BJ (cell line): ENCODE results near the gene CCDC18. TPM values are rescaled to one million over a fixed set of nuclear protein-coding genes. Genes with fewer than 3 reads are reported as not detected.

ENCODE experiments used
- CTCF ChIA-PET: fragments of 350-600 bp; formaldehyde crosslinking; extraction: SDS; loops from one replicate; lab custom pipeline; 2021; ENCODE audit warnings: antibody characterized with exemption, inconsistent platforms; lab: Yijun Ruan, JAX
- POLR2A ChIA-PET: fragments of 300-600 bp; sonication (Branson Sonifier 250); formaldehyde crosslinking; extraction: SDS; loops from one replicate; lab custom pipeline; 2021; ENCODE audit warnings: antibody characterized with exemption; lab: Charles Lee
- DNase-seq: peaks from one replicate; pipeline ENCODE4 v3.0.0-alpha.2; 2011; ENCODE audit warnings: low read depth
- H3K27me3 ChIP-seq: 2 replicates; pipeline ENCODE4 v1.6.0; 2011; ENCODE audit warnings: low read length; ENCODE audit not compliant: control insufficient read depth, insufficient read depth
- H3K36me3 ChIP-seq: 2 replicates; pipeline ENCODE4 v1.5.1; 2011; ENCODE audit warnings: low read length; ENCODE audit not compliant: control insufficient read depth, insufficient read depth
- H3K4me3 ChIP-seq: 2 replicates; pipeline ENCODE4 v1.5.1; 2011; ENCODE audit warnings: low read depth, mild to moderate bottlenecking, control low read depth, low read length
- CTCF ChIP-seq: IDR thresholded peaks from 2 replicates; pipeline ENCODE4 v1.5.1; 2011; ENCODE audit warnings: low read depth, mild to moderate bottlenecking, control low read depth, inconsistent platforms, low read length, moderate library complexity; ENCODE audit not compliant: insufficient read depth
- polyA plus RNA-seq: library from polyadenylated mRNA; depleted of rRNA; stranded (reverse); fragments of >200 nt; gene quantifications from 2 replicates; pipeline ENCODE4 v1.2.3, GENCODE V29; 2011

CCDC18 gene
- polyA plus RNA-seq, 1 experiment, result 2.6 TPM

GRCh38 chr1:93177991-93178390 is 2.5 kb upstream of the CCDC18 start:
- CTCF ChIA-PET, result interaction anchor here (1.4 kb wide), 1 partner anchor 13 kb away, joined by 3 read pairs; no protein-coding TSS in a partner anchor
- Histone ChIP-seq H3K36me3 (peaks cover 2% of the 10 kb centered on the region; the same call in 1 of the 2 replicates), H3K27me3 (no peaks in the 10 kb centered on the region), H3K4me3 (peak overlapping the region; percentile 94)
- POLR2A ChIA-PET, result no interaction called here
- no peak for DNase-seq
- TF ChIP-seq CTCF, result no peak

GRCh38 chr1:93178418-93178817 is 2.1 kb upstream of the CCDC18 start:
- no peaks in the 10 kb centered on the region for H3K27me3 ChIP-seq
- H3K4me3 ChIP-seq, result peak overlapping the region; percentile 94
- ChIA-PET CTCF (interaction anchor here (1.4 kb wide), 1 partner anchor 14 kb away, joined by 3 read pairs; no protein-coding TSS in a partner anchor), POLR2A (no interaction called here)
- H3K36me3 ChIP-seq, result peaks cover 2% of the 10 kb centered on the region; the same call in 1 of the 2 replicates
- no peak for DNase-seq
- no peak for TF ChIP-seq CTCF

- ChIA-PET POLR2A (no interaction called here), CTCF (no interaction called here)
- no peaks in the 10 kb centered on the region for H3K27me3 ChIP-seq
- peak; percentile 91 for DNase-seq
- TF ChIP-seq CTCF, result 0 out of 2 replicates have a peak, but pooled peaks have one; percentile 26
- H3K36me3 ChIP-seq, result peaks cover 2% of the 10 kb centered on the region; the same call in 1 of the 2 replicates
- H3K4me3 ChIP-seq, result peak within 1 kb of the TSS; percentile 94
Measured at GRCh38 chr1:93179886-93180722, 420 bp upstream of the CCDC18 start, which contains the start of gene TMED5. TSS of gene TMED5 (minus strand) at chr1:93180413. CDS start at chr1:93180242, 171 bp downstream.

- no peak for TF ChIP-seq CTCF
- no peaks in the 10 kb centered on the region for H3K27me3 ChIP-seq
- DNase-seq, result no peak
- no peaks in the 10 kb centered on the region for H3K36me3 ChIP-seq
- CTCF ChIA-PET, result no interaction called here
- no peak overlapping the region for H3K4me3 ChIP-seq
- POLR2A ChIA-PET, result no interaction called here
Measured at GRCh38 chr1:93186667-93187066, 6.1 kb downstream of the CCDC18 start.

GRCh38 chr1:93190432-93190831 is 9.9 kb downstream of the CCDC18 start:
- Histone ChIP-seq H3K4me3 (no peak overlapping the region), H3K36me3 (no peaks in the 10 kb centered on the region), H3K27me3 (no peaks in the 10 kb centered on the region)
- ChIA-PET POLR2A (no interaction called here), CTCF (interaction anchor here (0.6 kb wide), 1 partner anchor 1228 kb away, joined by 3 read pairs; the partner anchor contains the start of gene ABCD3)
- TF ChIP-seq CTCF, result no peak
- no peak for DNase-seq
